Osteocyte (in vitro differentiated cells): ENCODE measurements around the gene QSER1. TPM values are rescaled to one million over a fixed set of nuclear protein-coding genes. Genes with fewer than 3 reads are reported as not detected.

Experiments
- DNase-seq: peaks from one replicate; pipeline ENCODE4 v3.0.0; 2021; ENCODE audit warnings: mixed read lengths; ENCODE audit not compliant: unreplicated experiment; ENCODE audit errors: extremely low spot score
- H3K27ac Mint-ChIP-seq: one replicate; pipeline ENCODE4 v1.8.0; 2021; ENCODE audit warnings: mild to moderate bottlenecking, mixed read lengths; ENCODE audit not compliant: unreplicated experiment
- H3K27me3 Mint-ChIP-seq: one replicate; pipeline ENCODE4 v1.8.0; 2021; ENCODE audit warnings: mixed read lengths; ENCODE audit not compliant: unreplicated experiment
- H3K36me3 Mint-ChIP-seq: one replicate; pipeline ENCODE4 v1.8.0; 2021; ENCODE audit warnings: mixed read lengths; ENCODE audit not compliant: unreplicated experiment
- H3K4me1 Mint-ChIP-seq: one replicate; pipeline ENCODE4 v1.8.0; 2021; ENCODE audit warnings: mixed read lengths; ENCODE audit not compliant: unreplicated experiment
- H3K4me3 Mint-ChIP-seq: one replicate; pipeline ENCODE4 v1.8.0; 2021; ENCODE audit warnings: mild to moderate bottlenecking, moderate library complexity, mixed read lengths; ENCODE audit not compliant: unreplicated experiment
- H3K9me3 Mint-ChIP-seq: one replicate; pipeline ENCODE4 v1.8.0; 2021; ENCODE audit warnings: mixed read lengths; ENCODE audit not compliant: unreplicated experiment
- CTCF ChIP-seq: fragments of 200-600 bp; sonication (generic); IDR thresholded peaks from 2 replicates; pipeline ENCODE4 v1.5.0; 2021; ENCODE audit warnings: antibody characterized with exemption, mild to moderate bottlenecking, moderate library complexity
- total RNA-seq: library from RNA; stranded (reverse); gene quantifications from 2 replicates; pipeline ENCODE4 v1.2.1, GENCODE V29; 2021

QSER1 gene
- total RNA-seq, 1 donor from 2014 or later = 32.4 TPM

DNA sequence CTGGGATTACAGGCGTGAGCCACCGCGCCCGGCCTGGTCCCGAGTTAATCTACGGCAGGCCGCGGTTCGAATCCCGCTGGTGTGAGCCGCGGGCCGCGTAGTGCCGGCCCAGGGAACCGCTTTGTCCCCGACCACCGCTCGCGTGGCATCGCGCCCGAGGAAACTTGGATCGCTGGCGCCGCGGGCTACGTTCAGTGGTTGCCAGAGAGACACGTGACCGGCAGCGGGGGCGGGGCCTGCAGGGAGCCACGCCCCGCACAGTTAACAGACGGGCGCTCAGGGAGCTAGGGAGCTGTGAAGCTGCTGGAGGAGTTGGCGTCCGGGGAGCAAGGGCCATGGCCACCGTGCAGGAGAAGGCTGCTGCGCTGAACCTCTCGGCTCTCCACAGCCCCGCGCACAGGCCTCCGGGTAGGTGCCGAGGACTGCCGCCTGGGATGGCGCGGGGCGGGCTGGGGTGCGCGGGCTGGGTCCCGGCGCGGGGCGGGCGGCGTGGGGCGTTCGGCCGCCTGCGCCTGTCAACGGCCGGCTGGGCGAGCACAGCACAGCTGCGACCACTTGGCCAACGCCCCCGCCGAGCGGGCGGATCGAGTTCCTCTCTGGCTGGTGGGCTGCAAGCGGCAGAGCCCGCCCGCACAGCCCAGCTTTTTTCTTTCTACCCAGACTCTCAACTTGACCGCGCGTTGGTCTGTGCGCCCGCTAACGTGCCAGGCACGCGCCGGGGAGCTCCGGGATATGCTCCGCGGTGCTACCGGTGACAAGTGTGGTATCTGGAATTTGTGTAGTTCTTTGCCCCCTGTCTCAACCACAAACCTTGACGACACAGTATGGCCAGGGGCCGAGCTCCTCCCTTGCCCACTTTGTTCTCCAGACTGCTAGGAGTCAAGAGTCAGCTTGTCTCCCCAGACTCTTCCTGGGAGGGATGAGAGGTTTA is 123.3 kb downstream of the QSER1 start, which contains the start of gene DEPDC7:
DEPDC7 (plus strand) TSS at position 258 of the 931 bp plus-strand sequence; CDS start at position 336, 78 bp downstream.
- peak; percentile 97 for DNase-seq
- Mint-ChIP-seq H3K27ac (peak within 1 kb of the TSS; percentile 62), H3K36me3 (no peaks in the 10 kb centered on the region), H3K4me1 (peaks cover 20% of the 10 kb centered on the region), H3K4me3 (peak within 1 kb of the TSS; percentile 82), H3K27me3 (no peaks in the 10 kb centered on the region), H3K9me3 (no peaks in the 10 kb centered on the region)
- no peak for TF ChIP-seq CTCF

DNA sequence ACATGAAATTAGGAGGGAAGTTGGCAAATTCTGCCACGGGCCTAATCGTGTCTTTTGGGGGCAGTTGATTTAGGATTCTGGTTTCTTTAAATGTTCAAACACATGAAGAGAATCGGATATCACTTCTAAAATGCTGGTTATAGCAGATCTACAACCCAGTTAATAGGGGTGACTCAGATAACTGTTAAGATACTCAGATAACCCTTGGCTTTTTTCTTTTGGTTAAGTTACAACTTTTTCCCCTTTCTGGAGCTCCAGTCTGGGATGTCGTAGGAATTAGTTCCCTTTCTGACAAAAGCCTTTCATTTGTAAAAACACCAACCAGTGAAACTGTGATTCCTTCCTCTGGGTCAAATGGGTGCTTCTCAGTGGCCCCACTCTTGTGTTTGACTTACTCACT is 124.0 kb downstream of the QSER1 start:
- DNase-seq = no peak
- Mint-ChIP-seq H3K27me3 (no peaks in the 10 kb centered on the region), H3K9me3 (no peaks in the 10 kb centered on the region), H3K4me1 (peaks cover 15% of the 10 kb centered on the region), H3K27ac (peak overlapping the region; percentile 48), H3K4me3 (peak overlapping the region; percentile 82), H3K36me3 (no peaks in the 10 kb centered on the region)
- no peak for TF ChIP-seq CTCF

DNA sequence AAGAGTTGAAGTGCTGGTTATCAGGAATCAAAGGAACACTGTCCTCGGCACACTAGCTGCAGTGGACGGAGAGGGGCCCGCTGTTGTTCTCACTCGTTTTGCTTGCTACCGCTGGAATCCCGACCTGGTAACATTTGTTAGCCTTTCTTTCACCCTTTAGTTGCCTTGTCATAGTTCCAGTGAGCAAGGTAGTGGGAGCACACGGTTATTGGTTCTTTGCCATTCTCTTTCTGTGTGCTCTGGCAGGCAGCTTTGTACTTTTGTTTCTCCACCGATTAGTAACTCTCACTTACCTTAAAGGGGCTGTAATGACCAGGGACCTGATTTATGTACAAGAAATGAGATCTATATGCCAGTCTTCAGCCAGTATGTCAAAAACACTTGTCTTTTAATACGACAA is 124.9 kb downstream of the QSER1 start:
- no peak for DNase-seq
- no peaks in the 10 kb centered on the region for H3K27me3 Mint-ChIP-seq
- TF ChIP-seq CTCF = no peak
- no peaks in the 10 kb centered on the region for H3K36me3 Mint-ChIP-seq
- peaks cover 11% of the 10 kb centered on the region for H3K4me1 Mint-ChIP-seq
- no peaks in the 10 kb centered on the region for H3K9me3 Mint-ChIP-seq
- no peak overlapping the region for H3K27ac Mint-ChIP-seq
- H3K4me3 Mint-ChIP-seq = no peak overlapping the region

- no peak overlapping the region for H3K4me3 Mint-ChIP-seq
- H3K9me3 Mint-ChIP-seq = no peaks in the 10 kb centered on the region
- peaks cover 11% of the 10 kb centered on the region for H3K4me1 Mint-ChIP-seq
- no peak for DNase-seq
- no peaks in the 10 kb centered on the region for H3K36me3 Mint-ChIP-seq
- no peak for TF ChIP-seq CTCF
- no peak overlapping the region for H3K27ac Mint-ChIP-seq
- H3K27me3 Mint-ChIP-seq = no peaks in the 10 kb centered on the region
These were observed 125.4 kb downstream of the QSER1 start for GRCh38 chr11:33017965-33018364.

DNA sequence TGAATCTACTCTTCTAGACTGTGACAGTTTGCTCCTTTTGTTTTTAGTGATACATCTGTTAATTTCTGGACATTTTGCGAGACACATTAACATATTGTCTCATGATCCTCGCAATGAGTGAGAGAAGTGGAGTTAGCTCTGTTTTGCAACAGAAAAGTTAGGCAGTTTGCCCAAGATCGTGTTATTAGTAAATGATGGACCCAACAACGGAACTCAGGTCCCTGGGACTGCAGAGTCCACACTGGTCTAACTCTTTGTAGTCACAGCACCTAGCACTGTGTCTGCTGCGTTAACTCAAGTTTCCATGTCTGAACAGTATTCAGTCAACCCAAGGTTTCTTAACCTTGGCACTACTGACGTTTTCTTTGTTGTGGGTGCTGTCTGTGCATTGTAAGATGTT is 126.2 kb downstream of the QSER1 start:
- Mint-ChIP-seq H3K36me3 (no peaks in the 10 kb centered on the region), H3K4me3 (no peak overlapping the region), H3K27ac (no peak overlapping the region), H3K4me1 (peaks cover 11% of the 10 kb centered on the region), H3K9me3 (no peaks in the 10 kb centered on the region), H3K27me3 (no peaks in the 10 kb centered on the region)
- DNase-seq = no peak
- no peak for TF ChIP-seq CTCF
